HepG2 (cell line): Measurements from ENCODE around the gene PRSS27. TPM values are rescaled to one million over a fixed set of nuclear protein-coding genes. Genes with fewer than 3 reads are reported as not detected.
A peak's percentile ranks its signal among the peaks of the same experiment; 100 is the strongest.

ENCODE experiments used
- CENPBD1 ChIP-seq: sonication (generic); formaldehyde crosslinking; IDR thresholded peaks from 2 replicates; pipeline ENCODE4 v1.8.0; 2022; ENCODE audit warnings: missing genetic modification reagents, low read depth, mild to moderate bottlenecking, borderline replicate concordance
- HNF1B ChIP-seq: sonication (generic); formaldehyde crosslinking; IDR thresholded peaks from 2 replicates; pipeline ENCODE4 v1.5.1; 2020; ENCODE audit warnings: mild to moderate bottlenecking, moderate library complexity, missing genetic modification reagents
- NFYB ChIP-seq: sonication (generic); formaldehyde crosslinking; IDR thresholded peaks from 2 replicates; pipeline ENCODE4 v1.4.0; 2020; ENCODE audit warnings: missing genetic modification reagents
- NFYC ChIP-seq: IDR thresholded peaks from 2 replicates; pipeline ENCODE4 v1.6.1; 2016; ENCODE audit warnings: missing genetic modification reagents, missing compliant biosample characterization
- PRDM4 ChIP-seq: sonication (generic); formaldehyde crosslinking; IDR thresholded peaks from 2 replicates; pipeline ENCODE4 v1.9.0; 2021; ENCODE audit warnings: missing genetic modification reagents, borderline replicate concordance
- RBAK ChIP-seq: sonication (generic); formaldehyde crosslinking; IDR thresholded peaks from 2 replicates; pipeline ENCODE4 v1.5.1; 2020; ENCODE audit warnings: mild to moderate bottlenecking, missing genetic modification reagents
- SATB2 ChIP-seq: sonication (generic); formaldehyde crosslinking; IDR thresholded peaks from 2 replicates; pipeline ENCODE4 v1.5.0; 2020; ENCODE audit warnings: missing genetic modification reagents
- SP1 ChIP-seq, 2 experiments: fragments of 450-650 bp in 1 of 2; sonication (generic) in 1 of 2; formaldehyde crosslinking in 1 of 2; IDR thresholded peaks; 2 replicates each; pipeline versions ENCODE4 v1.4.0 to v1.6.1; 2016 to 2020; ENCODE audit warnings: missing genetic modification reagents in 1 of 2
- TFDP2 ChIP-seq: sonication (generic); formaldehyde crosslinking; IDR thresholded peaks from 2 replicates; pipeline ENCODE4 v1.4.0; 2020; ENCODE audit warnings: missing genetic modification reagents
- ZBED4 ChIP-seq: sonication (generic); formaldehyde crosslinking; IDR thresholded peaks from 2 replicates; pipeline ENCODE4 v1.4.0; 2020; ENCODE audit warnings: missing genetic modification reagents, borderline replicate concordance
- ZNF609 ChIP-seq: sonication (generic); formaldehyde crosslinking; IDR thresholded peaks from 2 replicates; pipeline ENCODE4 v1.4.0; 2020; ENCODE audit warnings: mild to moderate bottlenecking, missing genetic modification reagents, borderline replicate concordance
- ZNF816 ChIP-seq: sonication (generic); formaldehyde crosslinking; IDR thresholded peaks from 2 replicates; pipeline ENCODE4 v1.8.0; 2022; ENCODE audit warnings: missing genetic modification reagents, mild to moderate bottlenecking, borderline replicate concordance
- polyA plus RNA-seq, 8 experiments: library from polyadenylated mRNA; depleted of rRNA in 3 of 8; stranded (reverse) in 7 of 8; unstranded in 1 of 8; fragments of >200 nt; fragmentation: Illumina TruSeq in 4 of 8; extraction: Trizol in 4 of 8; gene quantifications; 2 replicates each; pipeline versions ENCODE4 v1.2.1 to v1.2.3, GENCODE V29; 2011 to 2016; ENCODE audit warnings: low read depth in 4 of 8, missing spikeins in 1 of 8, mixed read lengths in 1 of 8; ENCODE audit not compliant: insufficient read depth in 1 of 8
- total RNA-seq, 5 experiments: library from RNA; depleted of rRNA; stranded (reverse); fragments of >200 nt; fragmentation: Illumina TruSeq; extraction: Trizol; gene quantifications; 2 replicates each; pipeline ENCODE4 v1.2.3, GENCODE V29; 2016; ENCODE audit warnings: low read depth in 1 of 5

The PRSS27 gene
- total and polyA plus RNA-seq, 2 of the 13 experiments (the other 11 are each of a cell fraction or from before 2014, with no cell fraction given): 0.20 to 0.73 TPM

GRCh38 chr16:2752850-2753732, 33.1 kb upstream of the PRSS27 start (continued):
- TF ChIP-seq ZNF609 (CRISPR knock-in tag) (peak; percentile 61), RBAK (CRISPR knock-in tag) (no peak), SP1 (IDR thresholded peaks at IDR 0.05) (no peak), SP1 (CRISPR knock-in tag; IDR thresholded peaks at IDR 0.05) (no peak), ZBED4 (no peak), TFDP2 (CRISPR knock-in tag) (0 out of 2 replicates have a peak, but pooled peaks have one; percentile 46), NFYB (no peak), PRDM4 (CRISPR knock-in tag) (no peak), HNF1B (no peak), CENPBD1 (CRISPR knock-in tag) (no peak), NFYC (no peak), SATB2 (CRISPR knock-in tag) (no peak), ZNF816 (CRISPR knock-in tag) (no peak; the same call in 1 of the 2 replicates)
